Superior temporal gyrus (tissue), 1 donor: Measurements from ENCODE around the gene DYNC1H1.

Experiments
- DNase-seq: peaks from one replicate; pipeline ENCODE4 v3.0.0-alpha.2; 2016; ENCODE audit errors: extremely low spot score

Gene DYNC1H1

DNA sequence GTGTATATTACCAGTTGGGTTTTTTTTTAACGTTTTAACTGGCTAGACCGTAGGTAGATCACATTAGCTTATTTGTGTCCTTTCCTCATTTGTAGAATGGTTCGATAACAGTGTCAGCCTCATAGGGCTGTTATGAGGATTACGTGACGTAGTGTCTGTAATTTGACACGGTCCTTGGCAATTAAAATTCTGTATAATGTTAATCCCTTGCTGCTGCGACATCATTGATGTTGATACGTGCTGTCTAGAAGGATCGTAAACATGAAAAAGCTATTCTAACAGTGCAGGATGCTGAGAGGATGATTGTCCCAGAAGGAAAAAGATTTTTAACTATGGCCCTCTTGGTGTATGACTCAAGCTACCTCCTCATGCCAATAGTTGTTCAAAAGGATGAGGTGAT, 71.5 kb downstream of the DYNC1H1 start:
- DNase-seq = no peak

- no peak for DNase-seq
Measured at GRCh38 chr14:102037686-102038085, 73.3 kb downstream of the DYNC1H1 start.

DNA sequence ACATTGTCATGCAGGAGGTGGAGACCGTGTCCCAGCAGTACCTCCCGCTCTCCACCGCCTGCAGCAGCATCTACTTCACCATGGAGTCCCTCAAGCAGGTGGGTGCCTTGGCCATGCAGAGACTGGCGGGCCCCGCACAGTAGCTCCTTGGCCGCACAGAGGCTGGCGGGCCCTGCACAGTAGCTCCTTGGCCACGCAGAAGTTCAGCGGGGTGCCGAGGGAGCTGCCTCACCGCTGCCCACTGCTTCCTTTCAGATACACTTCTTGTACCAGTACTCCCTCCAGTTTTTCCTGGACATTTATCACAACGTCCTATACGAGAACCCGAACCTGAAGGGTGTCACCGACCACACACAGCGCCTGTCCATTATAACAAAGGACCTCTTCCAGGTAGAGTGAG, 74.8 kb downstream of the DYNC1H1 start:
- DNase-seq = no peak

- no peak for DNase-seq
Measured at GRCh38 chr14:102040153-102040552, 75.8 kb downstream of the DYNC1H1 start.

- DNase-seq = no peak
Measured at GRCh38 chr14:102042699-102043098, 78.3 kb downstream of the DYNC1H1 start.

GRCh38 chr14:102043251-102044025, 79.1 kb downstream of the DYNC1H1 start:
- DNase-seq = peak; percentile 78

DNA sequence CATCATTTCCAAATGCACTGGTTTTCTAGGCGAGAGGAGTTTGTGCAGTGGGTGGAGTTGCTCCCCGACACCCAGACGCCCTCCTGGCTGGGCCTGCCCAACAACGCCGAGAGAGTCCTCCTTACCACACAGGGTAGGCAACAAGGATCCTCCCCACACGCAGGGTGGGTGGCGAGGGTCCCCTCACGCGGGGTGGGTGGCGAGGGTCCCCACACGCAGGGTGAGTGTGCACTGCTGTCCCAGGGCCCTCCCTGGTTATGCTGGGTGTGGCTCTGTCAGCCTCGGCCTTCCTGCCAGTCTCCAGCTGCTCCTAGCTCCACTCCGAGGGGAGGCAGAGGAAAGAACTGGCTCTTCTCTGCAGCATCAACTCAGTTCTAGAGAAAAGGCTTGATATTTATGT, 80.2 kb downstream of the DYNC1H1 start:
- DNase-seq = no peak

GRCh38 chr14:102046337-102047278, 82.2 kb downstream of the DYNC1H1 start:
- DNase-seq = peak; percentile 84

- no peak for DNase-seq
Measured at GRCh38 chr14:102047808-102048540, 83.6 kb downstream of the DYNC1H1 start.

- no peak for DNase-seq
Measured at GRCh38 chr14:102049258-102050025, 85.1 kb downstream of the DYNC1H1 start.

GRCh38 chr14:102050026-102050405, 85.6 kb downstream of the DYNC1H1 start:
- no peak for DNase-seq

- DNase-seq = no peak
Measured at GRCh38 chr14:102050625-102051024, 86.3 kb downstream of the DYNC1H1 start.

DNA sequence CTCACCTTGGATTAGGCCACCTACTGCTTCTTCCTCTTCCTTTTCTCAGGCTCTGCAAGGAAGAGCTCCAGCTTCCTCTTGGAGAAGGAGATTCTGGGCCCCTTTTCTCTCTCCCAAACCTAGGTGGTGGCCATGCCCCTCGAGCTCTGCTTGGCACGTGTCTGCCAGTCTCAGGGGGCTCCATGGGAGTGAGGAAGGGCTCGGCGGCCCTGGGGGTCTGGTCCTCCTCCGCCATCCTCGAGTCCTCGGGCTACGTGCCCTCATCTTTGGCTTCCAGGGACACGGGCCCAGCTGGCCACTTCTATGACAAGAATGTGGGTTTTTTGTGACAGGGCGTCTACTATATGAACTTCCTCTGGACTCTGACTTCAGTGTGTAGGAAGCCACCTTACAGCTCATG, 88.1 kb downstream of the DYNC1H1 start:
- DNase-seq = no peak

DNA sequence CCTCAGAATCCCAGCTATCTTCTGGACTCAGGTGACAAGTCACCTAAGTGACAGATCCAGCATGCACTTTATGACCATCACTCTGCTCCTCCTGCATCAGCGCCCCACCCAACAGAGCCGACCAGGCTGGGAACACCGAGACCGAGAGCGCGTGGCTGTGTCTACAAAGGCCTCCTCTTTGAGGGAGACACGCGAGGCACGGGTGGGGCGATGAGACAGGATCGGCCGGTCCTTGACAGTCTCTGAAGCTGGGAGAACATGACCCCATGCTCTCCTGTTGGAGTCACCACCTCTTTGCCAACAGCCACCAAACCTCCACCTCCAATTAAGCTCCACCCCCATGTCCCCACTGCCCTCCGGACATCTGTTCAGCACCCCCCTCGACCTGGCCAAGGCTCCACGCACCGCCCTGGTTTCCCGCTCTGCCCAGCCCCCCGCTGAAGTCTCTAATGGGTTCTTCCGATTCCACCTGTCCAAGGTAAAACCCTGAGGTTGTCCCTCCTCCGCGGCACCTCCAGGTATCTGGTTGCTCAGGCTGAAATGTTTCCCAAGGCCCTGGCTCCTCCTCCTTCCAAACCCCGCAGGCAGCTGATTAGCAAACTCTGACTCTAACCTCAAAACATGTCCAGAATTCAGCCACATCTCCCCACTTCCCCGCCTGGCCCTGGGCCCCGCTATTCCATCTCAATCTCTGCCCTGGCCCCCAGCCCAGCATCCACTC, 91.0 kb downstream of the DYNC1H1 start:
- DNase-seq = no peak

- no peak for DNase-seq
Measured at GRCh38 chr14:102056694-102057442, 92.5 kb downstream of the DYNC1H1 start.

DNA sequence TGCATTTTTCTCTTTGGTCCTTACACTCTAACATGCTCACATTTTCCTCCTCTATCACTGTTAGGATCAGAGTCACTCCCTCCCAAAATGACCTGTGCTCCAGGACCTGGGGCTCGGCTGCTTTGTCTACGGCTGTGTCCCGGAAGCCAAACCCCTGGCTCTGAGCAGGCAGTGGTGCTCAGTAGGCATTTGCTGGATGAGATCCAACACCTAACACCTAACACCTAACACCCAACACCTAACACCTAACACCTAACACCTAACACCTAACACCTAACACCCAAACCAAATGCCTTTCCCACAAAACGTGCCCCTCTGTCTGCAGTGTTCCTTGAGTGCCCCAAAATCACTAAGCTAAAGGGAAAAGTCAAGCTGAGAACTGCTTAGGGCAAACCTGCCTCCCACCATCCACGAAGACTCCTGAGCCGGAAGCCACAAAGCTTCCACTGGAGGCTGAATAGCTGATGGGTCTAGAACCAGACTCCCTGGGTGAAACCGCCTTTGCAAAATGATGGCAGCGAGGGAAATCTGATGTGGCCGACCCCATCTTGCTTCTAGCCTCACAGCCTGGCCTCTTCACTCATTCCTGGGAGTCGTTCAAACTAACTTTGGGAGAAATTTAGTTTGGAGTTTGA, 93.2 kb downstream of the DYNC1H1 start:
- DNase-seq = no peak

GRCh38 chr14:102058146-102058545, 93.8 kb downstream of the DYNC1H1 start:
- DNase-seq = no peak

GRCh38 chr14:102058961-102059360, 94.6 kb downstream of the DYNC1H1 start:
- no peak for DNase-seq

GRCh38 chr14:102063109-102063807, 98.9 kb downstream of the DYNC1H1 start:
- DNase-seq = peak; percentile 70
